GM19035 (cell line): ENCODE data around the gene STMP1.

Source experiments
- ATAC-seq: cut with Tn5 transposase; IDR thresholded peaks from one replicate; pipeline ENCODE4 v1.9.1; 2021; ENCODE audit not compliant: unreplicated experiment

STMP1 gene

DNA sequence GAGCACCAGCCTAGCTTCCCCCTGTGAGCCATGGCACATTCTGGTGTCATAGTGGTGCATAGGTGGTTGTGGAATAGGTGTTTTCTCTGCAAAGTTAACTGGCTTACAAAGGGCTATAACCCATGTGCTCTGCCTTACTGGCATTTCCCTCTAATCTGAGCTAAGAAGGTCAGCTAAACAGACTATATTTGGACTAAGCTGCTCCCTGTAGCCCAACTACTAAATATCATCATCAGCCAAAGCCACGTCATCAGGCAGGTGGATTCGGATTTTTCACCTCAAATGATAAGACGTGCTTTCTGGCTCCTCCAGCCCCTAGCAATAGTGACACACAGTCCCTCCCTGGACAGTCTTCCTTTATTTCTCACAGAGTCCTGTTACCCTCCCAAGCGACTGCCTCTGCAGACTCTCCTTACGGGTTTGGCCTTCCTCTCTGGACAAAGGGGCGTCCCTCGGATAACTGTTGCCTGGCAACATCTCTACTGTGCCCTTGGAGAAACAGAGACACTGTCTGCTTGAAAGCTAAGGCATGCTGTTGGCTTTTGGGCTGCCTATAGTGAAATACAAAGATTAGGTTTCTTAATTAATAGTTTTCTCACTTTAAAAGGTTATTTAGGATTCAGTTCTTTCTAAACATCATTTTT lies 56.6 kb downstream of the STMP1 start:
- ATAC-seq, result no peak

DNA sequence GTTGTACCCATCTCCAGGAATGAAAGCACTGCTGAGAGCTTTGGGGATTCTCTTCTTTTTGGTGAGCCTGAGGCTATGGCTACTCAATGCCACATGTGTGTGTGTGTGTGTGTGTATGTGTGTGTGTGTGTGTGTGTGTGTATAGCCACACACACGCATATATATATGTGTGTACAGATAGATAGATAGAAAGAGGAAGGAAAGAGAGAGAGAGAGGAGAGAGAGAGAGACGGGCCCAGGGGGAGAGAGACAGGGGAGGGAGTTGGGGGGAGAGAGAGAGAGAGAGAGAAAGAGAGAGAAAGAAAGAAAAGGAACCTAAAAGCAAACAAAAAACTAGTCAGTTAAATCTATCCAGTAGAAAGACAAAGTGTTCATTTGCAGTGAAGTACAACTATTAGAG lies 57.4 kb downstream of the STMP1 start:
- no peak for ATAC-seq

DNA sequence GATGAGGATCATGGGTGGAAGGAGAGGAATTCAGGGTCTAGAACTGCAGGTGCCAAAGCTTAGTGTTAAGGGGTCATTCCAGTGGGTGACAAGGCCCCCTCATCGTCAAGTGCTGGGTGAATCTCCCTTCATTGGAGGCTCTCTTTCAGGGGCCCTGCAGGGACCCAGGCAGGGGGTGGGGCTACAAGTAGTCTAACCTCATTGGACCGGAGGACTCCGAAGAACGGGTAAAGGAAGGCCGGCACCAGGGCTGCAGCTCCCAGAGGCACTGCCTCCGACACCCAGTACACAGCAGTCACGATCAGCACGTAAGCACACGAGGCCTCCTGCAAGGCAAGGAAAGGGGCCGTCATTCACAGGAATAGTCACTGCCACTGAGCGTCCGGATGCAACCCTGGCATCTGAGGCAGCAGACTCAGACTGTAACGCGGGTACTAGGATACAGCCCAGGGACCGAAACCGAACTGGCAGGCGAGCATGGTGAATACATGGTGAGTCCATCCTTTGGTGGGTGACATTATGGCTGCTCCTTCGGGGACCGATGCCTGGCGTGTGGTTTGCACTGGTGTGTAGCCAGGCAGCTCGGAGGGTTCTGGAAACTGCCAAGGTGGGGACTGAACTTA lies 59.0 kb downstream of the STMP1 start:
- no peak for ATAC-seq

DNA sequence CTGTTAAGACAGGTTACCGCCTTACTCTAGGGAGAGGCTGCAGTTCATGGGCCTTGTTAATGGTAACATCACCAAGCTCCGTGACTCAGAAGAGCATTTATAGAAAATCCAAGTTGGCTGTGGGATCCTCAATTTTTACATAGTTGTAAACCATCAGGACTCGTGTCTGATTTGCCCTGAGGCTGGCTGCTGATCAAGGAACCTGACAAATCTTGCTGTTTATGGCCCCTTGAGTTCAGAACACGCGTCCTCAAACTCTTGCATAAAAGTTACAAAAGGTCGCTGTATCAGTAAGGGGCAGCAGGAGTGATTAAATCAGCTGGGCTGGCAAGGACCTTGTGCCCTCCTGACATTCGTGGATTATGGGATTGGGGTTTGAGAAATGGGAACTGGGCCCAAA lies 61.1 kb downstream of the STMP1 start:
- ATAC-seq, result no peak
